Breast epithelium (tissue), 3 donors: Measurements from ENCODE around the gene DDAH2.

ENCODE experiments used
- CTCF ChIP-seq, 3 donors: fragments of 450-650 bp; IDR thresholded peaks; one replicate each; pipeline ENCODE4 v1.5.1; 2016 to 2017; ENCODE audit warnings: antibody characterized with exemption in 3 of 3, mild to moderate bottlenecking in 3 of 3, moderate library complexity in 3 of 3
- POLR2A ChIP-seq: fragments of 450-650 bp; IDR thresholded peaks from one replicate; pipeline ENCODE4 v1.6.1; 2016; ENCODE audit warnings: antibody characterized with exemption, mild to moderate bottlenecking, moderate library complexity

GRCh38 chr6:31691564-31692108, 37.5 kb downstream of the DDAH2 start:
- no peak for TF ChIP-seq CTCF (IDR thresholded peaks at IDR 0.05)
- no peak for TF ChIP-seq POLR2A
